DMS 273 treated with DMSO at 0.1 percent for 48 hours (cell line): Measurements from ENCODE around the gene NFIB.

Experiments used
- DNase-seq: peaks from one replicate; lab custom pipeline; 2025; lab: John Stamatoyannopoulos, UW

The NFIB gene

DNA sequence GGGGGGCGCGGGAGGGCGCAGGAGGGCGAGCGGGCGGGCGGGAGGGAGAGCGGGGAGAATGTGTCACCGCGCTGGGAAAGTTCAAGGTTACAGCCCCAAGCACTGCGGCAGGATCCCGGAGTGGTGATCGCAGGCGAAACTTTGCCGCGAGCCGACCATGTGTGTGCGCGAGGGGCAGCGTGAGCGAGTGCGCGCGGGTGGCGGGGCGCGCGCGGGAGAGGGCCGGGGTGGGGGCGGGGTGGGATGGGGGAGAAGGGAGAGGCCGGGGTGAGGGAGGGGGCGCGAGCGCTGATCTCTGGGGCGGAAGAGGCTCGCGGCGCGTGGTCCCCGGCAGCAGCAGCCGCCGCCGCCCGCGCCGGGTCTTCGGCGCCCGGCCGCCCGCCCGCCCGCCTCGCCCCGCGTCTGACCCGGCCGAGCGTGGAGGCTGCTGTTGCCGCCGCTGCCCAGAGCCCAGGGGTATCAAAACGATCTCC, at the start of gene NFIB:
TSS of gene NFIB (minus strand) at position 191 of the 473 bp plus-strand sequence. CDS start 630 bp downstream, outside the sequence.
- DNase-seq = no peak

GRCh38 chr9:14362175-14362574, 48.2 kb upstream of the NFIB start:
- no peak for DNase-seq

- DNase-seq = no peak
Observed at GRCh38 chr9:14361074-14361473, 47.1 kb upstream of the NFIB start.

- no peak for DNase-seq
Observed at GRCh38 chr9:14358523-14358922, 44.6 kb upstream of the NFIB start.

DNA sequence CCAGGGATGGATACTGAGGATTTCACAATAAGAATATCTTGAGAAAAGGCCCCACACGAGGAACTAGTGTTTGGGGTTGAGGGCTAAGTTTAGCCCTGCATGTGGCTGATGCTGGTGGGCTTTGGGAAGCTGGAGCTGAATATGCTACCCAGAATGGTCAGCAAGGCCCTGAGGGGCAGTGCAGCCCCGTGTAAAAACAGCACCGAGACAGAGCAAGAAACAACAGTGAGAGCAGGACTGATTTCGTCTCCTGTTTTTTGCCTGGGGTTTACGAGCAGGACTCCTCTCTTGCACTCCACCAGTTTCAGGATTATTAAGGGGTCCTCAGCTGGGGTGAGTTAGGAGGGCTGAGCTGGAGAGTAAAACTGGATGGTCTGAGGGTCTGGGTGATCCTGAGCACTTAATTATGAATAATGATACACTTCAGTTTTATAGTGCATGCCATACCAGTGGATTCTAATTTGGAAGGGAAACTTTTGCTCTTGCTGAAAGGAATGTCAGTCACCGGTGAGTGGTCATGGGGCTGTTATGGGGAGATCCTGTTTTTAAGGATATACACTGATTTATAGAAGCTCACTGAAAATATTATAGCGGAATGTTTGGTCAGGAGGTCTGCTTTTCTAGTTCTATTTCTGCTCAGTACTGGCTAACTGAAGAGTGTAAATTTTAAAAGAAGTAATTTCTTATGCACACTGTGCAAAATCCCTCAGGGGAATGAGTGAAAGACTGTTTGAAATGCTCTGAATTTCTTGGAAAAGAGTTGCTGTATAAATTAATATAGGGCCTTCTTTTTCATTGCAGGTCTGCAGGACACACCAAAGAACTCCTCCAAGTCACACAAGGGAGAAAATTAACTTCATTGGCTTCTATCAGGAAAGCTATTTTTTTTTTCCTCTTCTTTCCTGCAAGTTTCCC, 42.7 kb upstream of the NFIB start:
- DNase-seq = no peak

DNA sequence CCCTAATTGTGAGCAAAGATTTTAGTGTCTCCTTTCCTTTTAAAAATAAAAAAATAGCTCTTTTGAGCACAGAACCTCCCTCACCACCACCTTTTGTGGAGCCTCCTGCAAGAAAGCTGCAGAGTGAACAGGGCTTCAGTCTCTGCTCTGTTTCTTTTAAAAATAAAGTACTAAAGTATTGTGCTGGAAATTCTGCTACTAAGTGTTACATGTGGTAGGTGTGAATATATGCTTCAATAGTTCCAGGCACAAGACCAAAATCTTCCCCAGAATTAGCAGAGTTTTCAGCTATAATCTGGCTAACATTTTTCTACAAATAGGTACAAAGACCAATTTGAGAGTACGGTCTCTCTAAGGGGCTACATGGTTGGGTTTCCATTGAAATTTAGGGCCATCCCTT, 40.3 kb upstream of the NFIB start:
- no peak for DNase-seq

DNA sequence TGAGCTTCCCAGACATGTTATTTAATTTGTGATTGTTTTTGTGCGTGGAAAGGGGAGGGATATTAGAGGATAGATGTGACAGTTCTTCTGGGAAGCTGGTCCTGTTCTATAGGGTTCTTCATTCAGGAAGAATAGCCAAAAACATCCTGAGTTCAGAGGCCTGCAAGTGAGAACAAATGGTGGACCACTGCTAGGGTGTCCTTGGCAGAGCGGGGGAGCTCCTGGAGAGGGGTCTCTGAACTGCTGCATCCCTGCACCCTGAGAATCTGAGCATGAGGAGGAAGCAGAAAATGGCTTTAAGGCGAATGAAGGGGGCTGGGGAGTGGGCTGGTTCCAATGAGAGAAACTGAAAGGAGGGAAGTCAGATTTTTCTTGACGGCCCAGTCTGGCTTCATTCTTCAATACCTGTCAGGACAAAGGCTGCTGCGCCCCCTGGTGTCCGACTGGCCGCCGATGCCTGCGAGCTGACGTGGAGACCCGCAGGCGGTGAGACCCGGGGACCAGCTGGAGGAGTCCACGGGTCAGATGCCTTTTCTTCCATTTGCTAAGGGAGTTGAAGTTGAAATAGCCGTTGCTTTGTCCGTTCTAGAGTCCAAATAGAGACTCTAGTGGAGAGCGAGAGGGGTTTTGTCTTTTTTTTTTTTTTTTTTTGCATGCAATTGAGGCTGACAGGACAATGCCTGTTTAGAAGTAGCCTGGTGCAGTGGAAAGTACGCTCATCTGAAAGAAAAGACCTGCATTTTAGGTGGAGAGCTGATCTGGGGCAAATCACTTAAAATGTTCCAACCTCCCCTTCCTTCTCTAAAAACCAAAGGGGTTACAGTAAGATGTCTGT, 39.5 kb upstream of the NFIB start:
- peak; percentile 34 for DNase-seq

- no peak for DNase-seq
Observed at GRCh38 chr9:14352503-14352902, 38.6 kb upstream of the NFIB start.

DNA sequence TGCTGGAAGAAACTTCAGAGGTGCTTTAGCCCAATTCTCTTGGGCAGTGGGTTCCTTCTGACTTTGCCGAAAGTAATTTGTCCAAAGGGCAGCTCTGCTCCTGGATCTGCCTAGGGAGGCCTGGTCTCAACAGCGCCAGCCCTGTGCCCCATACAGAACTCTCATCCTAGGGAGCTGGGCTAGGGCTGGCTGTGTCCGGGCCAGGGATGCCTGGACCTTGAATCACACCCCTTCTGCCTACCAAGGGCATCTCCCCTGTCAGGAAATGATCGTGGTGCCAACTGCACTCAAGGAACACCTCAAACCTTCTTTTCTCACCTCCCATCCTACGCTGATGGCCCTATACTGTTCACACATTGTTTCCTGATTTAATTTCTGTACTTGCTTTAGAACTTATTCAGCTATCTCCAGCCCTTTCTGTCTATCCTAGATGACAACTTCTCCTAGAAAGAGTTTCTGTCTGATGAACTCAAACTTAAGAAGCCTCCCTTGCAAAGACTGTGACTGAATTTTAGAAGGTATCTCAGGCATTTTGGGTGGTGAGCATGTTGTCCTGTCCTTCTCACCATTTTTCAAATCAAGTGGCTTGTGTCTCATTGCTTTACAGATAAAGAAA, 37.4 kb upstream of the NFIB start:
- no peak for DNase-seq

DNA sequence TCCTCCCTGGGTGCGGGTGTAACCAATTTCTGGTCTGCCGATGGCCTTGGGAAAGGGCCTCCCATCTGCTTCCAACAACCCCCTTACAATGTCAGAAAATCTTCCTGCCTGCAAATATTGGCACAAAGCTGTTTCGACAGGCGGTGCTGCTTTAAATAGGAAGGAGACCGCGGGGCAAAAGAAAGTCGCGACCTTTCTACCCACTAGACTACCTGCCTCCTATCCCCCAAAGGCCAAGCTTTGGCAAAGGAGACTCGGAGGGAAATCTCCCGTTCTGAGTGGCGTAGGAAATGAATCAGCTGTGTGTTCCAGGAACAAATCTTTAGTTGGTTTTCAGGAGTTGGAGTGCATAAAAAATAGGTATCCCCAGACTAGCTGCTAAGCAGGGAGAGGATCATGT, 36.8 kb upstream of the NFIB start:
- DNase-seq = no peak

GRCh38 chr9:14350349-14350728, 36.4 kb upstream of the NFIB start:
- DNase-seq = no peak

DNA sequence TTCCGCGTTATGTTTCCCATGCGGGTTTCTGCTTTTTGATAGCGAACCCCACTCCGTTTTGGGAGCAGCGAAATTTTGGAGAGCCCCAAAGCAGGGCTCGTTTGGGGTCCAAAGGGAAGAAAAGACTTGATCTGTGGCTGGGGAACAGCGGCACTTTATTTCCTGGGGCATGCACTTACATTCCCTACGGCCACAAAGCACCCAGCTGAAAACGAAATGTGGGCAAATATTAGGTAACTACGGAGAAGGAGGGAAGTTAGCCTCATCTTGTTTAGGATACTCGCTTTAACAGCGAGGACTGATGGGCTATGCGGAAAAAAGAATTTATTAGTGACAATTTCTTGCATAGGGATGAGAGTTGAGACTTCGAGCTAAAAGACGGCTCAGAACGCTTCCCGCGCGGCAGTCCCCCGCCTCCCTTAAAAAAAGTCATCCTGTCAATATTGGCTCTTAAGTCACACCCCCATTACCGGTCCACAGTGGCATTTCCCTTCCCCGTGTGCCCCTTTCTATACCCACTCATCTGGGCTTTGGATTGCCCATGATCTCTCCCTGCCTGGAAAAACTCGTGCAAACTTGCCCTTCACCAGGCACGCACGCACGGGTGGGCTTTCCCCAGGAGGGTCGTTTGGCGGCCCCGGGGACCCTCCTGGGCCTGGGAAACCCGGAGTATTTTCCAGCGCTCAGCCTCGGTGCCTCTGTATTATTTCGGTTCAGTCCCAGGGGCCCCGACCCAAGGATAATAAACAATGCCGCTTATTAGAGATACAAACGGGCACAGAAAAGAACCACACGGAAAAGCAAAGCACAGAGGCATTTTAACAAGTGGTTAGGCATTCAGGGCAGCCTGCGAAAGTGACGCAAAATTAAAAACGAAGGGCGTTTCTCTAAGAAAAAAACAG, 35.8 kb upstream of the NFIB start:
- DNase-seq = no peak

DNA sequence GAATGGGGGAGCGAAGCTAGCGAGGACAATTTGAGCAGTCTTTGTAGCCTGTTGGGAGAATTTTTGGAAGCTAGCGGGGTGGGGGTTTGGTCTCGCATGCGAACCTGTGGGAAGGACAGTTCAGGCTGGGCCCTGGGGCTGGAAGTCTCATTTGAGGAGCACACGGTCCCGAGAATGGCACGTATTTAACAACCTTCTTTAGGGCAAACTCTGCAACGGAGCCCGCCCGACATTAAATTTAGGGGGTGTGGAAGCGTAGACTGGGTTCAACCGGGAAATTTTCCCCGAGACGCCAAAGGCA, 35.2 kb upstream of the NFIB start:
- DNase-seq = no peak

DNA sequence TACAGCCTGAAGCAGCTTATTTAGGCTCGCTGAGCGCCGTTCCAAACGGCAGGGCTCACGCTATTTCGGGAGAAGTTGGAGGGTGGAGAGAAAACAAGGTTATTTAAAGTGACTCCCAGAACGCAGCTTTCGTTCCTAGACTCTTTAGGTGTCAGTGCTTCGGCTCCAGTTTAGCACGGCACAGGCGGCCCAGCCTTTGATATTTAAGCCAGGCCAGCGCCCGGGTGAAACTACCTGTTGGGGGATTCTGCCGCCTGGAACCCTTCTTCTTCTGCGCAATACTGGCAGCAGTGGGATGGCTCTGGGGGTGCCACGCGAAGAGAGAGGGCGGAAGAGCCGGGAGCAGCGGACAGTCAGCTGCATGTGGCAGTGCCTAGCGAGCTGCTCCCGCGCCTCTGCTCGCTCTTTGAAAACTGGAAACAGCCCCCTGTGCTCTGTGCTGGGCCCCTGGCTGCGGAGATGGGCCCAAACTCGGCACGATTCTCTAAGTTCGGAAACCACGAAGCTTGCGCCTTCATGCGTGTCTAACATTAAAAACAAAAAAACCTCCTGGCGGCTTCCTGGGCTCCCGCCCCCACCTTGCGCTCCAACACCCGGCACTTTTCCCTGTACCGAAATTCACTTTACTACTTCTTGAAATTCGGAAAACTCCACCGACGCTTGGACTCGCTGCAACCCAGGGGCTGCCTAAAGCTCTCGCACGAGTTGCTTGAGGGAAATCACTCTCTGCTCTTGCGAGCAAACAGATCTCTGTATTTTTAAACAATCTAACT, 34.6 kb upstream of the NFIB start:
- no peak for DNase-seq

GRCh38 chr9:14348123-14348372, 34.1 kb upstream of the NFIB start:
- no peak for DNase-seq

DNA sequence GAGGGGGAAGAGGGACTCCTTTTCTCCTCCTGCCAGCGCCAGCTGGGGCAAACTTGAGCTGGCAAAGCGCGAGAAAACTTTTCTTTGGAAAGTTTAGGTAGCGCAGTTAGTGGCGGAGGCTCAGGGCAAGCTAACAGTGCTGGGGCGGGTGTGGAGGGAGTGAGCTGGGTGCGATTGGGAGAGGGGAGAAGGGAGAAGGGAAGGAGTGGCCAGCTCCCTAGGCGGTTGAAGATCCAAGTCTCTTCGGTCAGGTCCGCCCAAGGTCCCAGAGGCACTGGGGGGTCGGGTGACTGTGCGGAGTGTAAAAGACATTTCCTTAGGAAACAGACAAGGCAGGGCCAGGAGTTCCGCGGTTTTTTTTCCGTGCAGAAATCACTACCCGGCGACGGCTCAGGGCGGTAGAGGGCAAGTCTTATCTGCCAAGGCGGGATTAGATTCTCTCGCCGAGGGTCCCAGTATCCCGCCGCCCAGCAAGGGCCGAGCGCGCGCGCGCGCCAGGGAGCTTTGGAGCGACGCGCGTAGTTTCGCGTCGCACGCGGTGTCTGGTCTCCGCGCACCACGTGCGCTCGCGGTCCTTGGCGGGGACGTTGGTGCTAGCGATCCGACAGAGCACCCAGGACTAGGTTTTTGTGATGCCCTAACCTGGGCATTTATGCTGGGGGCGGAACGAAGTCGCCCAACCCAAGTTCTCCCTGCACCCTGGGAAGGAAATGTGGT, 33.6 kb upstream of the NFIB start:
- DNase-seq = peak; percentile 20

- DNase-seq = no peak
Observed at GRCh38 chr9:14346811-14347405, 33.0 kb upstream of the NFIB start.

DNA sequence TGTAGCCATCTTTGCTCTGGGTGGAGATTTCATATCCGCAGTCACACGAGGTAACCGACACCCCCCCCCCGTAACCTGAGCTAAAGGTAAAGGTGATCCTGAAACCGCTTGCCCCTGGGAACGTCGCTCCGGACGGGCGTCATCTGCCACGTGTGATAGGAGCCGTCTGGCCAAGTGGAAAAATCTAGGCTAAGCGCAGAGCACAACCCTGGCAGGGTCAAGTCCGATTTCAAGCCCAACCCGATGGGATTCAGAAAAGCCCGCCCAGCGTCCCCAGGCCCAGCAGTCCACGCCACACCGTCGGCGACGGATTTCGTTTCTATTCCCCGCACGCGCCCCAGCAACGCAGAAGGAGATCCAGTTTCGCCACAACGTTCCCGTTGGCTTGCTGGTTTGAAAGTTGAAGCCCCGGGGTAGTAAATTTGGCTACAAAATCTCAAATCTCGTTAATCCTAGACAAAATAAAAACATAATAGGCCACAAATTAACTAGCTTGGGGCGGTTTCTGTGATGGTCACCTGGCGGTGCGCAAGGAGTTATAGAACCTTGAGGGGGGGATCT, 32.4 kb upstream of the NFIB start:
- no peak for DNase-seq

GRCh38 chr9:14345354-14346230, 31.7 kb upstream of the NFIB start:
- DNase-seq = no peak
